Stimulated activated CD8-positive, alpha-beta memory T cell treated with anti-CD3 and anti-CD28 coated beads, Interleukin-7, amount 100 ng/mL, for 48 hours (primary cell): ENCODE data around the gene ADNP.
A peak's percentile ranks its signal among the peaks of the same experiment; 100 is the strongest.

Experiments
- DNase-seq, 2 donors: peaks; one replicate each; pipeline ENCODE4 v3.0.0-alpha.2; 2020; ENCODE audit warnings: low read depth in 1 of 2; ENCODE audit errors: extremely low read depth in 1 of 2

ADNP gene

DNA sequence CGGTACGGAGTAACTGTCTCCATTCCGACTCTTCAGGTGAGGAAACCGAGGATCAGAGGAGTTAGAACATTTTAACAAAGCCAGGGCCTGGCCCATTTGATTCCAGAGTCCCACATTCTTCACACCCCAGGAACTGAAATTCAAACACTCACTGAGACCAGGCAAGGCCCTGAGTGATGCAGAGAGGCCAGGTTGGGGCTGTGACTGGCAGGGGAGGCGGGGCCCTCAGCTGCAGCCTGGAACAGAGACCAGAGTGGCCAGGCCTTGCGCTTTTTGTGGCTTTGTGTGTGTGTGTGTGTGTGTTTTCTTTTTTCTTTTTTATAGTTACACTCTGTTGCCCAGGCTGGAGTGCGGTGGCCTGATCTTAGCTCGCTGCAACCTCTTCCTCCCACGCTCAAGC, 79.2 kb downstream of the ADNP start:
- DNase-seq, result no peak

DNA sequence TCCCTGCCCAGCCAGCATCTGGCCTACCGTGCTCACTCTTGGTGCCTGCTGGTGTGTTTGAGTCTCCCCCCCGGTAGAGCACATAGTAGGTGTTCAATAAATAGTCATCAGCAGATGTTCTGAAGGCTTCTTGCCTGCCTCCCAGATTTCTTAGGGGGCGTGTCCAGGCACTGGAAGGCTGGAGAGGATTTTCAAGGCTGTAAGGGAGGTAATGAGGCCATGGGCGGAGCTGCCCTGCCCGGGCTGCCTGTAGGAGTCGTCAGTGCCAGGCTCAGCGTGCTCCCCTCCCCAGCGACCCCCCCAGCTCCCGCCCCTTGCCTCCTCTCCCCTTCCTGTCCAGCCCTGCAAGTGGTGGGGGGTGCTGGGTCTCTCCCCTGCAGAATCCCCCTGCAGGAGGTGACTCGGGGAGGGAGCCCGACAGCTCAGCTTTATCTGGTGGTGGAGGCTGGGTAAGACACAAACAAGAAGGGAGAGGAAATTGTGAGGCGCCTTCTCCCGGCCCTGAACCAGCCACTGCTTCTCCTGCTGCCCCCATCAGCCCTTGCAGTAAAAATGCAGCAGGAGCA, 80.4 kb downstream of the ADNP start:
- DNase-seq, result no peak

DNA sequence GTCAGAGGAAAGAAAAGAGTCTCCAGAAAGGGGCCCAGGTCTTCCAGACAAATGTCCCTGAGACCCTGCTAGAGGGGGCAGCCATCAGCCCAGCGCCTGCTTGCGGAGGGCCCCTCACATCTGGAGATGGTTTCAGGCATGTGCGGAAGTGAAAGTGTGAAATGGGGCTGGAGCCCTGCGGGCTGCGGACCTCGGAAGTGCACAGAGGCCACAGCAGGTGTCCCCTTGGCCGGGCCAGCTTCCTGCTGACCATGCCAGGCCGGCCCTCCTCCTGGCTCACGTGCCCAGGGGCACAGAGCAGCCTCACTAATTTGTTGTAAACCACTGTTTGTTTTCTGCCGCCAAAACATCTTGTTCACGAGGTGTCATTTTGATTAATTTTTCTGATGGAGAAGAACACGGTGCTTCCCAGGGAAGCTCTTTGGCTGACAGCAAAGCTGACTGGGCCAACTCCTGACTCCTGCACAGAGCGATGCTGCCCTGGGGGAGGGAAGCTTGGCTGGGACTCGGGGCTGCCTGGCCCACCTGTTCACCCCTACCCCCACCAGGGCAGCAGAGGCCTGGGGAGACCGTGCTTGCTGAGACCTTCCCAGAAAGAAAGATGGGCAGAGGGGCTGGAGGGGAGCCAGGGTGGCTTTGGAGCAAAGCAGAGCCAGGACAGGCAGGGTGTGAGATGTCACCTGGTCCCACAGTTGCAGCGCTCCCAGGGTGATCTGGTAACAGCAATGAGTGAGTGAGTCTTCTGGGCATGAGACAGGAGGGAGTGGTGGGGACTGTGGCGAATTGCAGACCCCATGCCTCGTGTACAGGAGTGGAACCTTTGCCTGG, 82.2 kb downstream of the ADNP start:
- no peak for DNase-seq

DNA sequence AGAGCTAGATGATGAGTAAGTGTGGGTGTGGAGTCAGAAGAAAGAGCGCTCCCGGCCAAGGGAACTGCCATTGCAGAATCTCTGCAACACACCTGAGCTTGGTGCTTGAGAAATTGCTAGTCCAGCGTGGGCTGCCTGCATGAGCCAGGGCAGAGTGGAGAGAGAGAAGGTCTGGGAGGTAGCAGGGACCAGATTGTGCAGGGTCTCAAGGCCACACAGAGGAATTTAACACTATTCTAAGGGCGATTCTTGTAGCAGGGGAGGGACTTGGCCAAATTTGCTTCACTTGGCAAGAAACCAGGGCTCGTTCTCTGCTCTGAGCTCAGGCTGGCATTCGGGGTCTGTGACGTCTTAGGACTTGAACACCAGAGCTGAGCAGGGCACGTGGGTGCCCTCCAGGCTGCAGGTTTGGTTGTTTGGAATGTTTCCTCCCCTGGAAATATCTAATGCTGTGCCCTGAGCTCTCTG, 82.9 kb downstream of the ADNP start:
- no peak for DNase-seq

DNA sequence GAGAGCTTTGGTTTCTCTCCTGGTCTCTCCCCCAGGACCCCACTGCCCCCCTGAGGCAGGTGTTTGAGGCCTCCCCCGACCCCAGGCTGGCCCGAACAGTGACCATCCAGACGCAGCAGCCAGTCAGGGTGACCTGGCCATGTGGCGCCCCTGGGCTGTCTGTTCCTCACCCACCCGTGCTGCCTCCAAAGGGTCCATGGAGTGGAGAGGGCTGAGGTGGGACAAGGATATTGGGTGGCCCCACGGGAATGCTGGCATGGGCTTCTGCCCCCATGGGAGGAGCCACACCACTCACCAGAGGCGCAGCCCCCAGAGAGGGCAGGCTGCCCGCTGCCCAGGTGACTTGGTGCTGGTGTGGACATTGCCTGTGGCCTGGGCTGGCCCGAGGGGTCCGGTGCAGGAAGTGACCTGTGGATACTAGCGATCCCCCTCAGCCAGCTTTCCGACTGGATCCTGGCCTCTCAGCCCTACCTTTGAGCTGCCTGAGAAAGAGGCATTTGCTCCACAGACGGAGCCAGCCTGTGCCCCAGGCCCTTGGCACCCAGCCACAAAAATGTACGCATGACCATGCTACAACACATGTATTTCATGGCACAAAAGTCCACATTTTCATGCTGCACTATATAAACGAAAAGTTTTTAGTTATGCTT, 85.5 kb downstream of the ADNP start:
- DNase-seq, result no peak

DNA sequence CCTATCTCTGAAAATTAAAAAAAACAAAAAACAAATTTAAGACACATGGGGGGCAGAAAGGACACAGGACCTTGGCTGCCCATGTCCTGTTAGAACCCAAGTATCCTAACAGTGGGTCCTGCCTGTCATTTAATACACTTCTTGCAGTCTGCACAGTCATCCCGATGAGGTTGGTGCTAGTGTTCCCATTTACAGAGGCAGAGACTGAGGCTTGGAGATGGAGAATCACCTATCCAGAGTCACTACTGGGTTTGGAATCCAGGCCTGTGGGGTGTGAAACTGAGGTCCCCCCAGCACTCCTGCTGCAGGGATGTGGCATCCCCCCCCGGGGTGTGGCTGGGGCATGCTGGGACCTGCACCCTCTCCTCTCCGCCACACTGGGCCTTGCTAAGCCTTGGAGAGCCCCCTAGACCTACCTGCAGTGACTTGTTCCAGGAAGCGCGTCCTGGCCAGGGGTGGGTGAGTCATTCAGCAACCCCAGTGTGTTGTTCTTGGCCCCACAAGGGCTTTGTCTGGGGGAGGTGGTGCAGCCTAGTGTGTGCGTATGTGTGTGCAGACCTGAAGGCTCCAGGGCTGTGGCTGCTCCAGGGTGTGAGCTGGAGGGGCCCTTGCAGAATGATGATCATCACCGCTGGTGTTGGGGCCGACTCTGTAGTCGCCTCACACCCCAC, 86.7 kb downstream of the ADNP start:
- peak; percentile 55 to 79 for DNase-seq

DNA sequence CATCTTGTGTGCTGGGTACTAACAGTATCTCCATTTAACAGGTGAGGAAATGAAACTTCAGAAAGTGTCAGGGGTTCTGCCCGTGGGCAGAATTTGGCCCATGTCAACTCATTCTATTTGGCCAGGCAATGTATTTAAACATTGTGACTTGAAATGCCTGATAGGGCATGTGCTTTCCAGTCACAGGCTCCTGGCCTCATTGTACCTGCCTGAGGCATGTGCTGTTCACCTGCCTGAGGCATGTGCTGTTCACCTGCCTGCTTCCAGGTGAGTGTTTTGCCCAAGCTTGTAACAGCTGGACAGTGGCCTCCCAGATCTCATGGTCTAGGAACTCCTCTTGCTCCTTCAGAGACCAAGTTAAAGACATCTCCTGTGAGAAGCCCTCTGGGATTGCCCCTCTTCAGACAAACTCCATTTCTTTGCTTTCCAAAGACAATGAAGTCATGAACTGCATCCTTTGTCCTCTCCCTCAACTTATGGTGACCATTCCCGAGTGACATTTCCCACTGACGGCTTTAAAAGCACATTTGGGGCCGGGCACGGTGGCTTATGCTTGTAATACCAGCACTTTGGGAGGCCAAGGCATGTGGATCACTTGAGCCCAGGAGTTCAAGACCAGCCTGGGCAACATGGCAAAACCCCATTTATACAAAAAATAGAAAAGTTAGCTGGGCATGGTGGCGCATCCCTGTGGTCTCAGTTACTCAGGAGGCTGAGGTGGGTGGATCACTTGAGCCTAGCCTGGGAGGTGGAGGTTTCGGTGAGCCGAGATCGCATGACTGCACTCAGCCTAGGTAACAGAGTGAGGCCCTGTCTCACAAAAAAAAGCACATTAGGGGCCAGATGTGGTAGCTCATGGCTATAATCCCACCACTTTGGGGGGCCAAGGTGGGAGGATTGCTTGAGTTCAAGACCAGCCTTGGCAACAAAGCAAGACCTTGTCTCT, 87.6 kb downstream of the ADNP start:
- DNase-seq, result no peak

DNA sequence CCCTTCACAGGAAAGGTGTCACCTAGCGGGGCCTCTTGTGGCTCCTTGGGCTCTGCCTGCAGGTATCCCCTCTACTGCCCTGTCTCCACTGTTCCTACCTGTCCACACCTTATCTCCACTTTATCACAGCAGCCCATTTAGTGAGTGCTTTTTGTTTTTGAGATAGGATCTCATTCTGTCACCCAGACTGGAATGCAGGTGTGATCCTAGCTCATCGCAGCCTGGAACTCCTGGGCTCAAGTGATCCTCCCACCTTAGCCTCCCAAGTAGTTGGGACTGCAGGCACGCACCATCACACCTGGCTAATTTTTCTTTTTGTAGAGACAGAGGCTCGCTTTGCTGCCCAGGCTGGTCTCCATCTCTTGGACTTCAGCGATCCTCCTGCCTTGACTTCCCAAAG, 88.4 kb downstream of the ADNP start:
- no peak for DNase-seq
